K562 (cell line): Measurements from ENCODE around the gene EVI5. TPM values are rescaled to one million over a fixed set of nuclear protein-coding genes. Genes with fewer than 3 reads are reported as not detected.

Experiments
- ARID2 ChIP-seq: fragments of 450-650 bp; IDR thresholded peaks from 2 replicates; pipeline ENCODE4 v1.6.1; 2017; ENCODE audit warnings: antibody characterized with exemption, mild to moderate bottlenecking
- ATF2 ChIP-seq: sonication (generic); formaldehyde crosslinking; IDR thresholded peaks from 2 replicates; pipeline ENCODE4 v1.8.1; 2022; ENCODE audit warnings: missing genetic modification reagents
- BDP1 ChIP-seq: IDR thresholded peaks from 3 replicates; pipeline ENCODE4 v1.6.1; 2011; ENCODE audit not compliant: insufficient read length, insufficient read depth
- BRD9 ChIP-seq: fragments of 450-650 bp; IDR thresholded peaks from 2 replicates; pipeline ENCODE4 v1.6.1; 2018; ENCODE audit warnings: low read depth; ENCODE audit not compliant: partially characterized antibody
- ESRRA ChIP-seq: fragments of 450-650 bp; IDR thresholded peaks from 2 replicates; pipeline ENCODE4 v1.6.1; 2014; ENCODE audit warnings: low read depth, mild to moderate bottlenecking, moderate library complexity, borderline replicate concordance
- ETS2 ChIP-seq: IDR thresholded peaks from 2 replicates; pipeline ENCODE4 v1.6.1; 2016; ENCODE audit warnings: borderline replicate concordance, missing genetic modification characterization, mild to moderate bottlenecking, moderate library complexity, missing compliant biosample characterization; ENCODE audit not compliant: poor library complexity, severe bottlenecking
- FUS ChIP-seq: fragments of 200-400 bp; formaldehyde crosslinking; optimal IDR thresholded peaks from 2 replicates; pipeline ENCODE3; 2017; ENCODE audit warnings: low read depth, low read length
- GABPA ChIP-seq: fragments of 200-800 bp; sonication (Bioruptor generic); conservative IDR thresholded peaks from 2 replicates; pipeline ENCODE4 v1.6.1; 2016; ENCODE audit warnings: low read depth, missing genetic modification characterization, missing compliant biosample characterization
- HDAC3 ChIP-seq: fragments of 450-650 bp; IDR thresholded peaks from 2 replicates; pipeline ENCODE4 v1.6.1; 2018; ENCODE audit warnings: borderline replicate concordance, mild to moderate bottlenecking, moderate library complexity; ENCODE audit not compliant: partially characterized antibody
- KLF6 ChIP-seq: fragments of 250-450 bp; sonication (Bioruptor Pico); IDR thresholded peaks from 2 replicates; pipeline ENCODE4 v1.4.0; 2020; ENCODE audit warnings: mild to moderate bottlenecking, moderate library complexity, borderline replicate concordance
- LARP7 ChIP-seq: fragments of 450-650 bp; IDR thresholded peaks from 2 replicates; pipeline ENCODE4 v1.6.1; 2016
- MCM2 ChIP-seq: fragments of 450-650 bp; IDR thresholded peaks from 2 replicates; pipeline ENCODE4 v1.6.1; 2017; ENCODE audit warnings: low read depth, mild to moderate bottlenecking
- MTA1 ChIP-seq: fragments of 450-650 bp; IDR thresholded peaks from 2 replicates; pipeline ENCODE4 v1.6.1; 2017; ENCODE audit warnings: borderline replicate concordance
- MXD1 ChIP-seq: fragments of 250-450 bp; sonication (Bioruptor Pico); IDR thresholded peaks from 2 replicates; pipeline ENCODE4 v1.8.0; 2021; ENCODE audit warnings: borderline replicate concordance, mild to moderate bottlenecking, moderate library complexity; ENCODE audit not compliant: poor library complexity, severe bottlenecking
- NCOA1 ChIP-seq: fragments of 450-650 bp; IDR thresholded peaks from 2 replicates; pipeline ENCODE4 v1.6.1; 2016; ENCODE audit warnings: low read depth
- NCOR1 ChIP-seq: fragments of 450-650 bp; IDR thresholded peaks from 2 replicates; pipeline ENCODE4 v1.6.1; 2016; ENCODE audit warnings: mild to moderate bottlenecking, moderate library complexity
- NFIX ChIP-seq: fragments of 250-450 bp; sonication (Bioruptor Pico); IDR thresholded peaks from 2 replicates; pipeline ENCODE4 v1.4.0; 2020; ENCODE audit warnings: low read depth, mild to moderate bottlenecking, moderate library complexity
- NR1H2 ChIP-seq: sonication (generic); formaldehyde crosslinking; IDR thresholded peaks from 2 replicates; pipeline ENCODE4 v1.4.0; 2020; ENCODE audit warnings: mild to moderate bottlenecking, missing genetic modification reagents
- NR3C1 ChIP-seq: sonication (generic); formaldehyde crosslinking; IDR thresholded peaks from 2 replicates; pipeline ENCODE4 v1.8.1; 2022; ENCODE audit warnings: missing genetic modification reagents
- PCBP2 ChIP-seq: fragments of 200-400 bp; formaldehyde crosslinking; IDR thresholded peaks from 2 replicates; pipeline ENCODE4 v1.6.1; 2018; ENCODE audit warnings: low read length, low read depth, mild to moderate bottlenecking, moderate library complexity; ENCODE audit not compliant: poor library complexity, severe bottlenecking
- TCF3 ChIP-seq: sonication (generic); formaldehyde crosslinking; IDR thresholded peaks from 2 replicates; pipeline ENCODE4 v1.4.0; 2020; ENCODE audit warnings: mild to moderate bottlenecking, missing genetic modification reagents
- TFE3 ChIP-seq: fragments of 450-650 bp; formaldehyde crosslinking; IDR thresholded peaks from 2 replicates; pipeline ENCODE4 v1.4.0; 2020; ENCODE audit warnings: mild to moderate bottlenecking, mixed read lengths
- ZBTB17 ChIP-seq: fragments of 450-650 bp; formaldehyde crosslinking; IDR thresholded peaks from 2 replicates; pipeline ENCODE4 v1.4.0; 2020; ENCODE audit warnings: mild to moderate bottlenecking
- ZNF263 ChIP-seq: sonication (generic); formaldehyde crosslinking; IDR thresholded peaks from 2 replicates; pipeline ENCODE4 v1.8.0; 2022; ENCODE audit warnings: mild to moderate bottlenecking, missing genetic modification reagents, borderline replicate concordance
- ZNF384 ChIP-seq: IDR thresholded peaks from 2 replicates; pipeline ENCODE4 v1.6.1; 2012; ENCODE audit warnings: low read depth, low read length, improper control_type of control experiment
- ZNF644 ChIP-seq: fragments of 200-800 bp; sonication (Bioruptor generic); IDR thresholded peaks from 2 replicates; pipeline ENCODE4 v1.6.1; 2016; ENCODE audit warnings: low read depth, missing genetic modification characterization, missing compliant biosample characterization
- ZZZ3 ChIP-seq: fragments of 450-650 bp; IDR thresholded peaks from 2 replicates; pipeline ENCODE4 v1.6.1; 2016; ENCODE audit warnings: antibody characterized with exemption, mild to moderate bottlenecking, moderate library complexity
- polyA plus RNA-seq, 8 experiments: library from polyadenylated mRNA; depleted of rRNA in 4 of 8; stranded (reverse) in 5 of 8; unstranded in 3 of 8; fragments of >200 nt; fragmentation: Nextera tagmentation in 2 of 8; fragmentation: Illumina TruSeq in 1 of 8; extraction: Ambion mirVana in 2 of 8; extraction: Trizol in 1 of 8; gene quantifications; 2 replicates each; pipeline versions ENCODE4 v1.2.1 to v1.2.3, GENCODE V29; 2011 to 2014; ENCODE audit warnings: inconsistent platforms in 1 of 8, missing spikeins in 1 of 8
- total RNA-seq, 7 experiments: library from RNA; depleted of rRNA in 6 of 7; stranded (reverse); fragments of >200 nt in 6 of 7; fragmentation: Illumina TruSeq in 2 of 7; extraction: Trizol in 2 of 7; gene quantifications; 2 replicates each; pipeline versions ENCODE4 v1.2.1 to v1.2.3, GENCODE V29; 2011 to 2021; ENCODE audit warnings: low replicate concordance in 1 of 7

EVI5 gene
- total and polyA plus RNA-seq, 9 of the 15 experiments (the other 6 are each of a cell fraction or from before 2014, with no cell fraction given): 1.7 to 50.1 (median 13.7) TPM

- no peak for TF ChIP-seq NFIX (CRISPR knock-in tag)
- TF ChIP-seq TFE3 (CRISPR knock-in tag): no peak
- TF ChIP-seq NR3C1 (CRISPR knock-in tag): no peak
- no peak for TF ChIP-seq PCBP2
- no peak for TF ChIP-seq NCOR1
- TF ChIP-seq MTA1: peak; percentile 88; the same call in 1 of the 2 replicates
- TF ChIP-seq HDAC3: no peak
- TF ChIP-seq ARID2: 0 out of 2 replicates have a peak, but pooled peaks have one; percentile 13
- TF ChIP-seq ZNF263 (CRISPR knock-in tag): no peak
- no peak for TF ChIP-seq NR1H2
- 0 out of 2 replicates have a peak, but pooled peaks have one; percentile 13 for TF ChIP-seq GABPA (tag)
- no peak for TF ChIP-seq BDP1
- TF ChIP-seq ZZZ3: 0 out of 2 replicates have a peak, but pooled peaks have one; percentile 44
- TF ChIP-seq LARP7: no peak
- no peak for TF ChIP-seq KLF6 (CRISPR knock-in tag)
- TF ChIP-seq ZBTB17 (CRISPR knock-in tag): no peak
- TF ChIP-seq FUS: no peak
- TF ChIP-seq ZNF644 (tag): no peak
- TF ChIP-seq TCF3 (CRISPR knock-in tag): no peak
- no peak for TF ChIP-seq ZNF384
- peak; percentile 41; the same call in 1 of the 2 replicates for TF ChIP-seq NCOA1
- TF ChIP-seq ATF2 (CRISPR knock-in tag): no peak
- TF ChIP-seq MXD1 (CRISPR knock-in tag): no peak
- TF ChIP-seq MCM2: no peak
- peak; percentile 48 for TF ChIP-seq BRD9
- no peak for TF ChIP-seq ETS2 (tag)
- no peak for TF ChIP-seq ESRRA
Measured at GRCh38 chr1:92792340-92792782, 7.5 kb upstream of the EVI5 start (continued).
